HG02588 (cell line): Measurements from ENCODE around the gene ITGA8.

Experiments used
- ATAC-seq: cut with Tn5 transposase; IDR thresholded peaks from one replicate; pipeline ENCODE4 v1.9.1; 2021; ENCODE audit warnings: mild to moderate bottlenecking, moderate library complexity; ENCODE audit not compliant: unreplicated experiment

ITGA8 gene

GRCh38 chr10:15737656-15738055, 17.9 kb upstream of the ITGA8 start:
- ATAC-seq: no peak

DNA sequence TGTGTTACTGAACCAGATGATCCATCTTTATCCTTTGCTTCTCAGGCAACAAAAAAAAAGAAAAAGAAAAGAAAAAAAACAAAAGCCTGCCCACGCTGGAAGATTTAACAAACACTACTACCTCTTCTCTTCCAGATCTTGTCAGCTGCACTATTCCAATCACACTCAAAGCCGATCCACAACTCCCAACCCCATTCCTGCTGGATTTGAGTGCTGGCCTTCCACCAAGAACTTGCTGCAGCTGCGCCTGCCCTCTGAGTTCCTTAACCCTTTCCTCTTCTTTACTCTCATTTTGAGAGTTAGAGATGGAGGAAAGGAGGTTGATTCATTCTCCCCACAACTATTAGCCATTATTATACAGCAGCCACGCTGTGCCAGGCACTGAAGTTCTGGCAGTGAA, 16.0 kb upstream of the ITGA8 start:
- no peak for ATAC-seq

DNA sequence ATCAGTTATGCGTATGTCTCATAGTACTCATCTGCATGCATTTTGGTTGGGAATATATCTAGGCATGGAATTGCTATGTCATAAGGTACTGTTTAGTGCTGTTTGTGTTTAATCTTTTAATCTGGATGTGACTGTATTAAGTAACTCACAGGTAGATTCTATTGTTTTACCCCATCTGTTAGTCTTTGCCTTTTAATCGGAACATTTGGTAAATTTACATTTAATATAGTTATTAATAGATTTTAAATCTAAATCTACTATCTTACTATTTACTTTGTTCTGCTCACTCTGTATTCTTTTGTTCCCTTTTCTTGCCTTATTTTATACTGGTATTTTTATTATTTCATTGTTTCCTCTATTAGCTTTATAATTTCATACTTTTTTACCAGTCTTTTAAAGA, 10.6 kb upstream of the ITGA8 start:
- no peak for ATAC-seq

DNA sequence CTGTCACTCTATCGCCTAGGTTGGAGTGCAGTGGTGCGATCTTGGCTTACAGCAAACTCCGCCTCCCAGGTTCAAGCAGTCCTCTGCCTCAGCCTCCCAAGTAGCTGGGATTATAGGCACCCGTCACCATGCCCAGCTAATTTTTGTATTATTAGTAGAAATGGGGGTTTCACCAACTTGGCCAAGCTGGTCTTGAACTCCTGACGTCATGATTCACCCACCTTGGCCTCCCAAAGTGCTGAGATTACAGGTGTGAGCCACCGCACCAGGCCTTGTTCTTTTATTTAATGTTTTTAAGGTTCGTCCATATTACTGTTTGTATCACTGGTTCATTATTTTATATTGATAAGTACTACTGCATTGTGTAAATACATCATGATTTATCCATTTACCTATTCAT, 10.2 kb upstream of the ITGA8 start:
- no peak for ATAC-seq

- no peak for ATAC-seq
Measured at GRCh38 chr10:15726042-15726441, 6.3 kb upstream of the ITGA8 start.

DNA sequence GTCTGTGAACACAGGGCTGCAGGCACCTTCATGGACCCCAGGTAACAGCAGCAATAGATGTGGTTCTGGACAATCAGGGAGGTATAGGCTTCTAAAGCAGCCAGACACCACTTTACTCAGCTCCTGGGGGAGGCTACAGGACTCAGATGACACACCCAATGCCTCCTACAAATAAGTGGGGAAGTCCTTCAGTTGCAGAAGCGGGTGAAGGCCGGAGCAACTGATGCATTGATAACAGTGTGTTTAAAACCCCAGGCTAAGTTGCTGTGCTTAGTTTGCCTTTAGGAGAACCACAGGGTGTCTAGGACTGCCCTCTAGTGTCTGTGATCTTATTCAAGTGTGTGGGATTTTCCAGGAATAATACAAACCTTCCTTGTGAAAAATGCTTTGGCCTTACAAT, 5.9 kb upstream of the ITGA8 start:
- ATAC-seq: peak; percentile 64

DNA sequence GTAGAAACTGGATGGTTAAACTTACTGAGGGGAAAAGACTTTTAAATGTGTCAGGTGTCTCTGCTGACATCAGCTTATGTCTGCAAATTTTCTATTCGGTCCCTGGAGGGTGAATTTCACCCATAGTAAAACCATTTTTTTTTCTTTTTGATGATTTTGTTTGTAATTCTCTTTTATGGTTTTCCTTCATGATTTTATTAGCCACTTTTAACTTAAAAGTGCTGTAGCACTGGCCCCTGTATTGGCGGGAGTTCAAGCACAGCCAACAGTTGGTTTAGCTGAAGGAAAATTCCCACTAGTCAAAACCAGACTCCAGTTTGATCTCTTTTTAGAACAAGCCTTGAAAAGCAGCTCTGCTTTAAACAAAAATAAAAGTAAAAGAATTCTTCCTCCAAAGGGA, 5.0 kb upstream of the ITGA8 start:
- ATAC-seq: no peak

DNA sequence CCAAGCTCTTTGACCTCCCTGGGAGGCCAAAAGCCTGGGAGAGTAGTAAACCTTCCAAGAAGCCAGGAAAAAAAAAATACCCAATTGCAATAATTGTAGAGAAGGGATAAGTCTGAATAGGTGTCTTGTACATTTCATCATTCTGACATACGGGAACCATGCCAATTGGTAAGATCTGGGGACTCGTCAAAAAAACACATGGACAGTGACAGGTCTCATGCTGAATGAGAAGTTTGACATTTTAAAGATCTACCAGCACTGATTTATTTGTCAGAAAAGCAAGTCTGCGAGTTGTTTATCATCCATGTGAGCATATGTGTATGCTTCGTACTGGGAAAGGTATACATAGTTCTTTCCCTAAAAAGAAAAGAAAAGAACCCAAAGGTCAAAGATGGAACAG, 4.1 kb upstream of the ITGA8 start:
- ATAC-seq: no peak

GRCh38 chr10:15720635-15721287, 1.0 kb upstream of the ITGA8 start:
- ATAC-seq: no peak

- ATAC-seq: no peak
Measured at GRCh38 chr10:15719049-15719898, 448 bp downstream of the ITGA8 start.

DNA sequence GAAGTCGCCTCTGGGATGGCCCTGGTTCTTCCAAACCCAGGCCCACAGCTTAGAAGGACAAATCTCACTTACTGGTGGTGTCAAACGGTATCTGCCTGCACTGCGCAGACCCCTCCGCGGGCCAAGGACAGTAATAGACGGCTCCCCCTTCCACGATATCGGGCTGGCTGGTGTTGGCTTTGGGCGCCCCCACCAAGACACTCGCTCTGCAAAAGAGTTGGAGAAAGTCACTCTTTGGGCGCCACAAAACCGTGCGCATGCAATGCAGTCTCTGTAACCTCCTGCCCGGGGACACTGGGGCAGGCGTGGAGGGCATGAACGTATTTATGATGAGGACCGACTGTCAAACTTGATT, 1.1 kb downstream of the ITGA8 start:
- no peak for ATAC-seq

DNA sequence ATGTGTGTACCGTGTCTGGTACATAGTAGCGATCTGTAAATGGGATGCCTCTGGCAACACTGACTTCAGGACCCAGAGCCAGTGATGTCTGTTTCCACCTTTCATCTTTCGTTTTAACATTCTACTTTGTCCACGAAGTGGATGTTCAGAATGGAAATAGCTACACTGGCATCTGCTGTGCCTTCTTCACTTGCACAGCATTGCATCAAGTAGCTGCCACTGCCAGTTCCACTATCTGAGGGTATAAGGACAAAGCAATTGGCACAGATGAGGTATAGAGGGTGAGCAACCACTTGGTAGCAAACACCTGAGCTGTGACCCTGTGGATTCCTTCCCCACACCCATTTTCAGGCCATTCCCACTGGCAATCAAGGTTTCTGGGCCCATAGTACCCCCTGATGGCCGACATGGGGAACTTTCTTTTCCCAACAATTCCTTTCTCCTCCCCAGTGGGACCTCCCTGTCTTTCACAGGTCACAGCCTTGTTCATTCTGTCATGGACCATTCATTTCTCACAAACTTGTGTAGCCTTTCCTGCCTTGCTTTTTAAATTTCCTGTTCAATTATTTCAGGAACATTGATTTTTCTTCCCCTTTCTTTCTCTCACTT, 4.0 kb downstream of the ITGA8 start:
- ATAC-seq: no peak

- no peak for ATAC-seq
Measured at GRCh38 chr10:15714847-15715246, 4.9 kb downstream of the ITGA8 start.

- ATAC-seq: no peak
Measured at GRCh38 chr10:15712883-15713282, 6.8 kb downstream of the ITGA8 start.

DNA sequence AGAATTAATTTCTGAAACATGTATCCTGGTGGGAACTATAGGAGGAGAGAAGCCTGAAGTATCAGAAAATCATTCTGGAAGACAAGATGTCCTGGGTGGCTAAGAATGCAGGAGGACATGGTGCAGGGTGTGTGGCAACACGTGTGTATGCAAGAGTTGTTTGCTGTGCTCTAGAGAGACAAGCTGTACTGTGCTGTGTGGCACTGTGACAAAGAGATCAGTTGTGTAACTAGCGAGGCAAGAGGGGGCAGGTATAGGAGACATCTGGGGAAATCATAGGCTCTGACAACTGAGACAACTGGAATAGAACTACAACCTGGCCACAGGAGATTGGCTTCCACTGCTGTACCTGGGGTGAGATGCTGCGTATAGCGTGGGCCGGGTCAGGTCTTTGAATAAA, 9.3 kb downstream of the ITGA8 start:
- ATAC-seq: no peak

GRCh38 chr10:15705298-15705697, 14.4 kb downstream of the ITGA8 start:
- ATAC-seq: no peak

GRCh38 chr10:15704581-15704968, 15.1 kb downstream of the ITGA8 start:
- ATAC-seq: no peak

- ATAC-seq: no peak
Measured at GRCh38 chr10:15703944-15704580, 15.7 kb downstream of the ITGA8 start.

- ATAC-seq: no peak
Measured at GRCh38 chr10:15703151-15703880, 16.4 kb downstream of the ITGA8 start.

DNA sequence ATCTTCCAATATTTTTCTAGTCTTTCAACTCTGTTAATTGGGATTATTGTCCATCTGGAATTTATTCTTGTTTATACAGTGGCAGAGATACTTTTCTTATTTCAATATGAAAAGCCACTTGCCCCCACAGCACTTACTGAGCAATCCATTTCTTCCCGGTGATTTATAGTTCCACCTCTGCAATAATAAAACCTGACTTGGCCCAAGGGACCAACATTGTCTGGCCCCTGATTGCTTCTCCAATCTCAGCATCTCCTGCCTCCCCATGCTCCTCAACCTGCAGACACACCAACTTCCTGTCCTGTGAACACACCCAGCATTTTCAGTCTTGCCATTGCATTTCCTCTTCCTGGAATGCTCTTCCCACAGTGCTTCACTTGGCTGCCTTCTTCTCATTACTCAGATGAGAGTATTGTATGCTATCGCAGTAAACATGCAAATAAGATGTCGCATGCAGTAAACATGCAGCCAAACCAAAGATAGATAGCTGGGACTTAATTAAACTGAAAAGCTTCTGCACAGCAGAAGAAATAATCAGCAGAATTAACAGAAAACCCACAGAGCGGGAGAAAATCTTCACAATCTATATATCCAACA, 19.5 kb downstream of the ITGA8 start:
- no peak for ATAC-seq

DNA sequence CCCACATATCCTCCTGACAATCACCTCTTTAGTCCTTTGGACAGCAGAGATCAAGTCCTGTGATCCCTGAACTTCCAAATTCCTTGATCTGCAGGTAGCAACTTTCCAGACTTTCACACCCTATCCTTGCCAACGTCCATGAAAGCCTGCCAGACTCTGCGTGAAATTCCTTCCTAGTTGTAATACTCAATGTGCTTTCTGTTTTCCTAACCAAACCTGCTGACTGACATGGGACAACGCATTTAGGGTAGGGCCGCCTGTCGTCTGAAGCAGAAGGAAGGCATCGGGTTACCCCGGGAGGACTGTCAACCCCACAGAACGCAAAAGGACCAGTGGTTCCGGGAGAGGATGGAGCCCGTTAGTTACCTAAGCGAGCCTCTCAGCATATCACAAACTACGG, 23.9 kb downstream of the ITGA8 start:
- ATAC-seq: no peak
